DMS53 treated with DMSO at 0.1 percent for 48 hours (cell line): Measurements from ENCODE around the gene UAP1L1.
A peak's percentile ranks its signal among the peaks of the same experiment; 100 is the strongest.

Experiments used
- DNase-seq: peaks from one replicate; lab custom pipeline; 2025; ENCODE audit not compliant: unreplicated experiment; lab: John Stamatoyannopoulos, UW

UAP1L1 gene

DNA sequence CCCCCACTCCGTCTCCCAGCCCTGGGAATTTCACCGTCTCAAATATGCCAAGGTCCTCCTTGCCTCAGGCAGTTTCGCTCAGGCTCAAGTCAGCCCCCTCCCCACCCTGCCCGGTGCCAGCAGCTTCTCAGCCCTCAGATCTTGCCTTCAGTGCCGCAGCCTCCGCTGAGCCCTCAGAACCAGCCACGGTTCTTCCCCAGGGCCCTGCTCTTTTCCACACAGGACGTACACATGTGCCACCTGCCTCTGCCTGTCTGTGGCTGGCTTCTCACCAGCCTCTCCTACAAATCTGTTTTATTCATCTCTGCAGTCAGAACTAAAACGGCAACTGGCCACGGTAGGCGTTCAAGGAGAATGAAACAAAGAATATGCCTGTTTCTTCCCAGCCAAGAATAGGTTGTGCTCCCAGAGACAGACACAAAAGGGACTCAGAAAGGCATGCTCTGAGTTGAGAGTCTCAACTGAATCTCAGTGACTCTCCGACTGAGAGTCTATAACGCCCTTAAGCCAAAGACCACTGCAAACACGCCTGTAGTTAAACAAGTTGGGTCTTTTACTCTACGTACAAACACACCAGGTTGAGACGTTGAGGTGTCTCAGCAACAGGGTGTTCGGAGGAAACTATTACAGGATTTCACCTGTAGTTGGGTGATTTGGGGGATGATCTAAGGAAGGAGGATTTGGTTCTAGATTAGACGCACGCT, 51.0 kb downstream of the UAP1L1 start:
- DNase-seq: no peak

DNA sequence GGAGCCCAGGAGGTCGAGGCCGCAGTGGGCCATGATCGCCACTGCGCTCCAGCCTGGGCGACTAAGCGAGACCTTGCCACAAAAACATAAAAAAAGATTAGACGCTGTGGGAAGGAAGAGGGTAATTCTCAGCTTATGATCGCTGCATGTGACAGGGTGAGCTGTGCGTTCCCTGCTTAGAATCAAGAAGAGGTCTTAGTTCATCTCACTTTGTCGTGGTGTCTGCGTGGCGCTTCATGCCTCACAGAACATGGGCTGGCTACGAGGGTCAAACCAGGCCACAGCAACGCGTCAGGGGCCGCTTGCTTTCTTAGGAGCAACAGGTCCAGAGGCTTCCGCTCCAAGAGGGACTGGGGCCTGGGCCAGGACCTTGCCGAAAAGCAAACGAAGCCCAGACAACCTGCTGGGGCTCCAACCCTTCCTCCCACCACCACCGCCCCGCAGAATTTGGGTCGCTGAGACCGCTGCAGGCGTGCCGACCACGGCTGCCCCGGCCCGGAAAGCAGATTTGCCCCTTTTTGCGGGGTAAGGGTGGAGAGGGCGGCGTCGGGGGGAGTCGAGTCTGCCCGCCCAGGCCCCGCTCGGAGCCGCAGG, 51.6 kb downstream of the UAP1L1 start:
- DNase-seq: no peak

DNA sequence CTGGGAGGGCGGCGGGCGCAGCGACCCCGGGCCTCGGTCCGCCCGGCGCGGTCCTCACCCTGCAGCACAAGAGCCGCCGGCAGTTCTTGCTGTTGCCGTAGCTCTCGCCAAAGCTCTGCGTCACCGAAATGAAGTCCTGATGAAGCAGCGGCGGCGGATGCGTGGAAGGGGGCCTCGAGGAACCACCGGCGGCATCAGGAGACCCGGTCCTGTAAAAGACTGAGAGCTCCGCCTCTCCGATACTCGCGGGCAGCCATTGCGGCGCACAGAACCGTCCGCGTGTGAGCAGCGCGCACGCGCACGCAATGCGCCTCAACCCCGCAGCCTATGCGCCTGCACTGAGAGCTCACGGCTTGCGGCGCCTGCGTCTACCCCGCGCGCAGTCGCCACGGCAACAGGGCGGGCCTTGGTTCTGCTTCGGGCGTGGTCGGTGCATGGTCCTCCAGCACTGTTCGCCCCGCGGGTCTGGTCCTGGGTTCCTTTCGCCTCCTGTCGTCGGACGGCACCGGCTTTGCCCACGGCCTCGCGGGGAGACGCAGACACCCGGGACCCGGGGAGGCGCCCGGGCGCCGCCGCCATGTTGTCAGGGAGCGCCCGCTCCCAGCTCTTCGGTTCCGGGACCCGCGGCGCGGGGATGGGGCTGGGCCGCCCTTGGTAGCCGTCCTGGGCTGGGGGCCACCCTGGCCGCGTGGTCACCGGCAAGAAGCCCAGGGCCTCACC, 52.3 kb downstream of the UAP1L1 start:
- peak; percentile 87 for DNase-seq

DNA sequence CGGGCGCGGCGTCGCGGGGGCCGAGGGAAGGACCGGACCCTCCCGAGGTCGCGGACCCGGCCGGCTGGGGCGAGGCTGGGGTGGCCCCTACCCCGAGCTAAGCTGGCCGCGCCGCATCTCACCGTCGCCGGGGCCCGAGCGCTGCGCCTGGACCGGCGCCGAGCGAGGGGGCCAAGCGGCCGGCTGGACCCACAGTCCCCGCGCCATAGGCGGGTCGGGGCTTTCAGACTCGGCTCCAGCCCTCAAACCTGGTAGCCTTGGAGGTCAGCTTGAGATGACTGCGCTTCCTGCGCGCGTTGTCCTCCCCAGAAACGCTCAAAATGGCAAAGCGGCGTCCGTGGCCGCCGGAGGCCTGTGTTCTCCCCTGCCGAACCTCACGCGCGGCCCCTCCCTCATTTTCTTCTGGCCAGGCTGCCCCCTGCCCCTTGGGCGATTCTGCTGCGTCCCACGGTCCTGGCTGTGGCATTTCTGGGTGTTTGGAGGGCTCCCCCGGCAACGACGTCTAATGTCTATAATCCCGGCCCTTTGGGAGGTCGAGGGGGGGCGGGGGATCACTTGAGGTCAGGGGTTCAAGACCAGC, 52.9 kb downstream of the UAP1L1 start:
- DNase-seq: no peak
